ENCODE measurements around the gene HOXB5. TPM values are rescaled to one million over a fixed set of nuclear protein-coding genes. Genes with fewer than 3 reads are reported as not detected.

The HOXB5 gene
- total and polyA plus RNA-seq, 2 of the 4 experiments (the other 2 are of a cell fraction): 0.54 to 18.0 TPM

- H2BK15ac ChIP-seq (ENCODE audit: low read depth, low read length): no peak within 1 kb of the TSS
- no peak within 1 kb of the TSS for H3K14ac ChIP-seq (replicated peaks; ENCODE audit: low read depth, low read length)
- no peak for DNase-seq
- H2AK9ac ChIP-seq (replicated peaks; ENCODE audit: low read depth, low read length, poor library complexity): no peak within 1 kb of the TSS
- 0 out of 2 replicates have a peak, but pooled peaks cover 3% of the 10 kb centered on the region for H3K9me1 ChIP-seq (ENCODE audit: insufficient read depth, low read length)
- H4K91ac ChIP-seq (ENCODE audit: insufficient read depth, low read depth, low read length): no peak within 1 kb of the TSS
- H3K27ac ChIP-seq (ENCODE audit: insufficient read depth, low read length): no peak within 1 kb of the TSS
- in situ Hi-C loops (cut with MboI; ENCODE audit: low sequenced_read_pairs): no loop called here
- H2BK5ac ChIP-seq (ENCODE audit: low read depth, low read length, poor library complexity, severe bottlenecking): no peak within 1 kb of the TSS
- no peak within 1 kb of the TSS for H3K23ac ChIP-seq (ENCODE audit: low read depth, low read length)
- no peak within 1 kb of the TSS for H3K18ac ChIP-seq (ENCODE audit: low read depth, low read length)
- no peak within 1 kb of the TSS for H2AFZ ChIP-seq (replicated peaks; ENCODE audit: low read length, poor library complexity)
- H4K5ac ChIP-seq (ENCODE audit: low read depth, low read length): no peak within 1 kb of the TSS
- no peak within 1 kb of the TSS for H4K8ac ChIP-seq (ENCODE audit: low read depth in 2 of 2, low read length in 2 of 2)
- whole genome bisulfite sequencing, 2 experiments (ENCODE audit: extremely low coverage in 2 of 2, insufficient read length in 1 of 2): 96% methylated on average over 4 of the region's 16 CpGs; no CpG with 5 or more reads in 1 of the 2 experiments
- H3K4ac ChIP-seq (ENCODE audit: low read depth, low read length): no peak within 1 kb of the TSS
- H3K79me1 ChIP-seq (ENCODE audit: low read depth in 1 of 2, low read length in 2 of 2): peaks cover 13 to 46% of the 10 kb centered on the region in 2 experiments; a peak in 3 of 4 replicates
- ChIA-PET POLR2A (ENCODE audit: unreplicated experiment) (no interaction called here), CTCF (no interaction called here)
- H3K9ac ChIP-seq (ENCODE audit: low read depth, low read length): no peak within 1 kb of the TSS
- no peak within 1 kb of the TSS for H2AK5ac ChIP-seq (ENCODE audit: low read depth, low read length)
- H3K4me3 ChIP-seq (ENCODE audit: insufficient read depth, low read depth, low read length): no peak within 1 kb of the TSS
- intact Hi-C loops (cut with micrococcal nuclease): no loop called here
- no peak within 1 kb of the TSS for H2BK20ac ChIP-seq (ENCODE audit: low read depth, low read length)
- H3K27me3 ChIP-seq (ENCODE audit: control insufficient read depth, insufficient read depth, low read length): no peaks in the 10 kb centered on the region
- ATAC-seq (ENCODE audit: low read depth): no peak
- dilution Hi-C loops (cut with HindIII; ENCODE audit: low sequenced_read_pairs, unreplicated experiment): no loop called here
- peaks cover 7% of the 10 kb centered on the region for H3K36me3 ChIP-seq (ENCODE audit: control insufficient read depth, insufficient read depth, low read length)
- peaks cover 7% of the 10 kb centered on the region; the same call in 1 of the 2 replicates for H4K20me1 ChIP-seq (ENCODE audit: insufficient read depth, low read length)
- no TSS peak for BruUV-seq (replicated peaks)
- TF ChIP-seq BHLHE40 (IDR thresholded peaks at IDR 0.05; ENCODE audit: low read depth, low read length) (no peak), USF2 (IDR thresholded peaks at IDR 0.05; ENCODE audit: low read depth, low read length) (peak; percentile 59)
- H3K4me1 ChIP-seq (ENCODE audit: control insufficient read depth, insufficient read depth, low read length): peaks cover 11% of the 10 kb centered on the region
- H2BK120ac ChIP-seq (ENCODE audit: low read depth, low read length): no peak within 1 kb of the TSS
- no peak within 1 kb of the TSS for H3K4me2 ChIP-seq (ENCODE audit: low read depth, low read length)
- H3K9me3 ChIP-seq (ENCODE audit: control insufficient read depth, insufficient read depth, low read length): no peaks in the 10 kb centered on the region
- H3K56ac ChIP-seq (ENCODE audit: extremely low read depth, insufficient read depth, low read length): no peak within 1 kb of the TSS
These were observed 11.3 kb upstream of the HOXB5 start, which contains the start of gene HOXB6 for GRCh38 chr17:48604770-48605329. TSS of gene HOXB6 (minus strand) at chr17:48604986. CDS start at chr17:48598150, 6,836 bp downstream.
